B cell (primary cell): Measurements from ENCODE around the gene KLHDC7B. TPM values are rescaled to one million over a fixed set of nuclear protein-coding genes. Genes with fewer than 3 reads are reported as not detected.

Experiments
- ATAC-seq: fragments of 200-7000 bp; cut with Tn5 transposase; one replicate; pipeline ENCODE4 v1.10.0; 2021; ENCODE audit warnings: low read depth, mild to moderate bottlenecking, moderate number of reproducible peaks, moderate library complexity
- CTCF ChIA-PET: fragments of 350-600 bp; sonication (Branson Sonifier 250); formaldehyde crosslinking; loops from one replicate; lab custom pipeline; 2021; ENCODE audit warnings: antibody characterized with exemption, inconsistent platforms; lab: Charles Lee
- POLR2A ChIA-PET: fragments of 350-600 bp; sonication (Branson Sonifier 250); formaldehyde crosslinking; loops from one replicate; lab custom pipeline; 2021; ENCODE audit warnings: antibody characterized with exemption; lab: Charles Lee
- DNase-seq: peaks from one replicate; pipeline ENCODE4 v3.0.0; 2013
- H2AFZ ChIP-seq: 2 replicates; pipeline ENCODE4 v1.6.1; 2012; ENCODE audit warnings: mild to moderate bottlenecking, low read depth, low read length; ENCODE audit not compliant: insufficient read depth, poor library complexity, severe bottlenecking
- H3K27ac ChIP-seq, 2 donors: 1 replicate in 1 of 2; 2 replicates in 1 of 2; pipeline ENCODE4 v1.5.1; 2012 to 2013; ENCODE audit warnings: low read length in 2 of 2, mild to moderate bottlenecking in 2 of 2, moderate library complexity in 1 of 2
- H3K27me3 ChIP-seq, 4 experiments: fragments of 200-600 bp in 1 of 4; sonication (generic) in 1 of 4; replicated peaks in 1 of 4; 1 replicate in 2 of 4; 2 replicates in 2 of 4; pipeline versions ENCODE4 v1.6.1 to v1.7.0; 2013 to 2016; ENCODE audit warnings: low read length in 3 of 4, mild to moderate bottlenecking in 2 of 4, mixed read lengths in 1 of 4, moderate library complexity in 1 of 4; ENCODE audit not compliant: insufficient read depth in 4 of 4, control insufficient read depth in 3 of 4; ENCODE audit errors: control extremely low read depth in 1 of 4
- H3K36me3 ChIP-seq, 2 experiments: replicated peaks in 1 of 2; 1 replicate in 1 of 2; 2 replicates in 1 of 2; pipeline versions ENCODE4 v1.6.1 to v1.7.1; 2013; ENCODE audit warnings: low read length in 1 of 2; ENCODE audit not compliant: insufficient read depth in 2 of 2, control insufficient read depth in 1 of 2; ENCODE audit errors: control extremely low read depth in 1 of 2, extremely low read depth in 1 of 2
- H3K4me1 ChIP-seq, 2 donors: fragments of 200-600 bp in 1 of 2; sonication (generic) in 1 of 2; 1 replicate in 1 of 2; 2 replicates in 1 of 2; pipeline versions ENCODE4 v1.5.1 to v1.6.1; 2013 to 2017; ENCODE audit warnings: low read length in 2 of 2; ENCODE audit not compliant: control insufficient read depth in 2 of 2, insufficient read depth in 2 of 2
- H3K4me2 ChIP-seq: replicated peaks from 2 replicates; pipeline ENCODE3; 2012; ENCODE audit warnings: mild to moderate bottlenecking, low read depth, low read length; ENCODE audit not compliant: poor library complexity, severe bottlenecking
- H3K4me3 ChIP-seq, 5 experiments: fragments of 200-600 bp in 1 of 5; sonication (generic) in 1 of 5; 1 replicate in 3 of 5; 2 replicates in 2 of 5; pipeline versions ENCODE4 v1.5.1 to v1.7.0; 2011 to 2016; ENCODE audit warnings: low read length in 4 of 5, mild to moderate bottlenecking in 4 of 5, low read depth in 2 of 5, control low read depth in 1 of 5, moderate library complexity in 1 of 5; ENCODE audit not compliant: insufficient read depth in 1 of 5; ENCODE audit errors: control extremely low read depth in 1 of 5, extremely low read depth in 1 of 5
- H3K79me2 ChIP-seq: fragments of 200-600 bp; sonication (generic); one replicate; pipeline ENCODE4 v1.6.0; 2016; ENCODE audit warnings: low read length; ENCODE audit not compliant: control insufficient read depth, insufficient read depth
- H3K9ac ChIP-seq: fragments of 200-600 bp; sonication (generic); 2 replicates; pipeline ENCODE4 v1.6.1; 2017; ENCODE audit warnings: mild to moderate bottlenecking, low read length, moderate library complexity
- H3K9me3 ChIP-seq, 3 donors: one replicate each; pipeline versions ENCODE4 v1.6.1 to v1.7.1; 2013; ENCODE audit warnings: low read length in 2 of 3; ENCODE audit not compliant: control insufficient read depth in 2 of 3, insufficient read depth in 1 of 3; ENCODE audit errors: control extremely low read depth in 1 of 3
- H4K20me1 ChIP-seq: 2 replicates; pipeline ENCODE4 v1.6.0; 2012; ENCODE audit warnings: mild to moderate bottlenecking, low read length; ENCODE audit not compliant: insufficient read depth, control insufficient read depth, poor library complexity, severe bottlenecking
- H3K27ac Mint-ChIP-seq: one replicate; pipeline ENCODE4 v1.8.0; 2021; ENCODE audit warnings: mixed read lengths
- H3K27me3 Mint-ChIP-seq: one replicate; pipeline ENCODE4 v1.8.0; 2021; ENCODE audit warnings: mixed read lengths
- H3K4me1 Mint-ChIP-seq: one replicate; pipeline ENCODE4 v1.8.0; 2021; ENCODE audit warnings: mixed read lengths
- H3K4me3 Mint-ChIP-seq: one replicate; pipeline ENCODE4 v1.8.0; 2021; ENCODE audit warnings: mixed read lengths
- H3K9me3 Mint-ChIP-seq: one replicate; pipeline ENCODE4 v1.8.0; 2022; ENCODE audit warnings: mixed read lengths; ENCODE audit not compliant: insufficient read depth
- CTCF ChIP-seq: fragments of 200-600 bp; IDR thresholded peaks from one replicate; pipeline ENCODE4 v1.8.0; 2022; ENCODE audit warnings: antibody characterized with exemption, mild to moderate bottlenecking
- EZH2 ChIP-seq: IDR thresholded peaks from 2 replicates; pipeline ENCODE4 v1.6.1; 2012; ENCODE audit warnings: borderline replicate concordance, low read depth, mild to moderate bottlenecking, moderate library complexity, low read length; ENCODE audit not compliant: insufficient read depth, poor library complexity, severe bottlenecking
- WGBS: methylation state at CpG from one replicate; pipeline ENCODE4 v1.1.5; 2013; ENCODE audit warnings: missing lambda C conversion rate; ENCODE audit not compliant: insufficient coverage; 5-methylcytosine and 5-hydroxymethylcytosine counted together
- intact Hi-C: fragments of 100-400 bp; cut with micrococcal nuclease; formaldehyde crosslinking; loops from one replicate; pipeline ENCODE4 v1.10.0; 2022
- polyA plus RNA-seq: library from polyadenylated mRNA; depleted of rRNA; stranded (reverse); fragments of >200 nt; gene quantifications from 2 replicates; pipeline ENCODE4 v1.2.3, GENCODE V29; 2012
- total RNA-seq, 2 donors: library from RNA; stranded (reverse); fragments of 120-200 nt in 1 of 2; gene quantifications; 1 replicate in 1 of 2; 2 replicates in 1 of 2; pipeline versions ENCODE4 v1.2.3 to v1.2.4, GENCODE V29; 2013 to 2022

The KLHDC7B gene
- total and polyA plus RNA-seq, 2 donors (not counting 1 experiment from before 2014, with no cell fraction given) = 1.8 to 6.2 TPM

- POLR2A ChIA-PET = interaction anchor here (0.6 to 5.4 kb wide), 11 partner anchors 14 to 377 kb away, joined by 3 to 104 read pairs (median 4); partner anchors contain the start of genes KLHDC7B, LMF2, NCAPH2 and SYCE3
- CTCF ChIA-PET = interaction anchor here (0.7 to 5.5 kb wide), 10 partner anchors 12 to 285 kb away, joined by 3 to 81 read pairs (median 4); partner anchors contain the start of genes KLHDC7B and SYCE3
- intact Hi-C loops = loop anchor here (1.0 to 5.0 kb wide), 3 partner anchors 18 to 55 kb away; partner anchors contain the start of genes KLHDC7B and SYCE3
- TF ChIP-seq CTCF = no peak
- no peak for TF ChIP-seq EZH2
- peak overlapping the region; percentile 98 for H3K4me2 ChIP-seq
- H3K4me3 ChIP-seq = peak overlapping the region; percentile 14 to 76 (median 69)
- peak overlapping the region; percentile 86 for H3K4me3 Mint-ChIP-seq
- peaks cover 0 to 17% of the 10 kb centered on the region in 2 experiments for H3K36me3 ChIP-seq
- 27% methylated on average over 27 of the region's 29 CpGs for WGBS
- peak overlapping the region; percentile 78 for H2AFZ ChIP-seq
- H3K4me1 ChIP-seq = peaks cover 17 to 56% of the 10 kb centered on the region in 2 donors
- no peaks in the 10 kb centered on the region for H3K27me3 ChIP-seq
- ATAC-seq (no peak), DNase-seq (peak; percentile 73)
- no peaks in the 10 kb centered on the region for H3K27me3 Mint-ChIP-seq
- H3K4me1 Mint-ChIP-seq = peaks cover 34% of the 10 kb centered on the region
- peaks cover 27% of the 10 kb centered on the region for H4K20me1 ChIP-seq
- peaks cover 39% of the 10 kb centered on the region for H3K79me2 ChIP-seq
- H3K9me3 Mint-ChIP-seq = no peaks in the 10 kb centered on the region
- peak overlapping the region; percentile 91 for H3K27ac Mint-ChIP-seq
- H3K9ac ChIP-seq = peak overlapping the region; percentile 89
- peak overlapping the region; percentile 83 to 90 for H3K27ac ChIP-seq
- peaks cover 0 to 9% (median 0%) of the 10 kb centered on the region in 3 donors for H3K9me3 ChIP-seq
Observed at GRCh38 chr22:50526834-50527801, 18.6 kb upstream of the KLHDC7B start.
